A549 (cell line): ENCODE data around the gene FAM120C. TPM values are rescaled to one million over a fixed set of nuclear protein-coding genes. Genes with fewer than 3 reads are reported as not detected.

Source experiments
- ATAC-seq, 2 experiments: fragments of 200-7000 bp in 1 of 2; fragments of >200 bp in 1 of 2; cut with Nextera tagmentation in 1 of 2; cut with Tn5 transposase in 1 of 2; 3 replicates each; pipeline versions ENCODE4 v1.8.0 to v1.9.1; 2018 to 2020; ENCODE audit warnings: mild to moderate bottlenecking in 1 of 2, moderate library complexity in 1 of 2
- CTCF ChIA-PET: fragments of 300-600 bp; sonication (Branson Sonifier 250); formaldehyde crosslinking; extraction: SDS; loops from one replicate; lab custom pipeline; 2021; ENCODE audit warnings: antibody characterized with exemption, inconsistent platforms; lab: Yijun Ruan, JAX
- POLR2A ChIA-PET: fragments of 350-600 bp; formaldehyde crosslinking; extraction: SDS; loops from one replicate; lab custom pipeline; 2021; ENCODE audit warnings: antibody characterized with exemption, inconsistent platforms; lab: Yijun Ruan, JAX
- DNase-seq, 2 experiments: peaks; one replicate each; pipeline versions ENCODE4 v3.0.0 to v3.0.0-alpha.2; 2011 to 2016; ENCODE audit warnings: low read depth in 1 of 2, low spot score in 1 of 2
- FAIRE-seq: peaks from 2 replicates; lab custom pipeline; 2011; peaks lifted over from hg19 to GRCh38; lab: Jason Lieb, UNC
- H3K27ac ChIP-seq, 2 experiments: fragments of >200 bp; sonication (Bioruptor Twin); formaldehyde crosslinking; 3 replicates each; pipeline ENCODE4 v1.5.1; 2016 to 2017
- H3K4me1 ChIP-seq: fragments of >200 bp; sonication (Bioruptor Twin); formaldehyde crosslinking; 3 replicates; pipeline ENCODE4 v1.6.1; 2016
- H3K4me2 ChIP-seq: fragments of >200 bp; sonication (Bioruptor Twin); formaldehyde crosslinking; 3 replicates; pipeline ENCODE4 v1.6.1; 2016
- H3K4me3 ChIP-seq: fragments of >200 bp; sonication (Bioruptor Twin); formaldehyde crosslinking; 3 replicates; pipeline ENCODE4 v1.5.1; 2016
- H3K9me3 ChIP-seq: fragments of >200 bp; sonication (Bioruptor Twin); formaldehyde crosslinking; 3 replicates; pipeline ENCODE4 v1.6.1; 2016
- ATOH8 ChIP-seq: fragments of 250-450 bp; sonication (Bioruptor Pico); IDR thresholded peaks from 2 replicates; pipeline ENCODE4 v1.5.0; 2020; ENCODE audit warnings: low read depth, mild to moderate bottlenecking, moderate library complexity
- CBX2 ChIP-seq: fragments of 200-600 bp; sonication (generic); IDR thresholded peaks from 2 replicates; pipeline ENCODE4 v1.6.1; 2016; ENCODE audit warnings: low read depth, mild to moderate bottlenecking, borderline replicate concordance
- CBX8 ChIP-seq: fragments of 200-600 bp; sonication (generic); IDR thresholded peaks from 2 replicates; pipeline ENCODE4 v1.6.1; 2016
- CHD4 ChIP-seq: fragments of 200-600 bp; sonication (generic); IDR thresholded peaks from 2 replicates; pipeline ENCODE4 v1.6.1; 2016; ENCODE audit warnings: antibody characterized with exemption, mild to moderate bottlenecking, borderline replicate concordance
- CTCF ChIP-seq: fragments of >200 bp; sonication (Bioruptor Twin); formaldehyde crosslinking; IDR thresholded peaks from 3 replicates; pipeline ENCODE4 v1.5.1; 2016
- EHF ChIP-seq: fragments of 250-450 bp; sonication (Bioruptor Pico); IDR thresholded peaks from 2 replicates; pipeline ENCODE4 v1.5.0; 2020; ENCODE audit warnings: mild to moderate bottlenecking
- EHMT2 ChIP-seq: fragments of 200-600 bp; sonication (generic); IDR thresholded peaks from 2 replicates; pipeline ENCODE4 v1.6.1; 2016; ENCODE audit warnings: antibody characterized with exemption, low read depth, mild to moderate bottlenecking, moderate library complexity
- ELK1 ChIP-seq: fragments of 150-350 bp; IDR thresholded peaks from 2 replicates; pipeline ENCODE4 v1.6.1; 2014; ENCODE audit warnings: low read depth, mild to moderate bottlenecking, low read length
- FOXS1 ChIP-seq: fragments of 250-450 bp; sonication (Bioruptor Pico); IDR thresholded peaks from 2 replicates; pipeline ENCODE4 v1.5.0; 2020; ENCODE audit warnings: mild to moderate bottlenecking, moderate library complexity
- HOXB5 ChIP-seq: fragments of 250-450 bp; sonication (Bioruptor Pico); IDR thresholded peaks from 2 replicates; pipeline ENCODE4 v1.5.0; 2020; ENCODE audit warnings: mild to moderate bottlenecking, moderate library complexity
- MYC ChIP-seq: IDR thresholded peaks from 2 replicates; pipeline ENCODE4 v1.6.1; 2012; ENCODE audit warnings: mild to moderate bottlenecking, inconsistent platforms, low read length, improper control_type of control experiment, borderline replicate concordance
- NPAS2 ChIP-seq: fragments of 250-450 bp; sonication (Bioruptor Pico); IDR thresholded peaks from 2 replicates; pipeline ENCODE4 v1.8.0; 2022; ENCODE audit warnings: mild to moderate bottlenecking, moderate library complexity, borderline replicate concordance
- REST ChIP-seq: fragments of 200-600 bp; sonication (generic); IDR thresholded peaks from 2 replicates; pipeline ENCODE4 v1.6.1; 2016; ENCODE audit warnings: antibody characterized with exemption, mild to moderate bottlenecking, moderate library complexity
- RNF2 ChIP-seq: fragments of 200-600 bp; sonication (generic); IDR thresholded peaks from 2 replicates; pipeline ENCODE4 v1.6.1; 2016; ENCODE audit warnings: low read depth, mild to moderate bottlenecking, antibody characterized with exemption, moderate library complexity, borderline replicate concordance
- WGBS: methylation state at CpG from one replicate; pipeline ENCODE4 v1.1.6; 2017; ENCODE audit errors: missing lambda C conversion rate; 5-methylcytosine and 5-hydroxymethylcytosine counted together
- polyA plus RNA-seq, 4 experiments: library from polyadenylated mRNA; depleted of rRNA in 3 of 4; stranded (reverse); fragments of >200 nt; fragmentation: RNase III in 1 of 4; extraction: RNeasy Plus Mini Kit Qiagen cat#74134 plus additional on column Dnase treatment in 1 of 4; gene quantifications; 2 replicates in 3 of 4; 3 replicates in 1 of 4; pipeline ENCODE4 v1.2.3, GENCODE V29; 2011 to 2017

Gene FAM120C
- polyA plus RNA-seq, 2 of the 4 experiments (the other 2 are of a cell fraction): 6.0 to 7.7 TPM

GRCh38 chrX:54064564-54064963 is 118.5 kb downstream of the FAM120C start:
- ChIA-PET POLR2A (no interaction called here), CTCF (no interaction called here)
- no peak overlapping the region for H3K27ac ChIP-seq
- ATAC-seq: no peak
- H3K9me3 ChIP-seq: no peaks in the 10 kb centered on the region
- H3K4me1 ChIP-seq: no peaks in the 10 kb centered on the region
- no peak overlapping the region for H3K4me3 ChIP-seq
- no peak overlapping the region for H3K4me2 ChIP-seq
- DNase-seq: no peak
- 86% methylated on average over 3 of the region's 3 CpGs for WGBS
- TF ChIP-seq CBX8: no peak
- no peak for TF ChIP-seq REST
- TF ChIP-seq RNF2: no peak
- no peak for TF ChIP-seq ELK1
- TF ChIP-seq HOXB5: no peak
- no peak for TF ChIP-seq NPAS2 (CRISPR knock-in tag)
- TF ChIP-seq ATOH8 (CRISPR knock-in tag): no peak
- no peak for TF ChIP-seq EHMT2
- no peak for TF ChIP-seq CTCF
- no peak for TF ChIP-seq FOXS1 (CRISPR knock-in tag)
- TF ChIP-seq EHF (CRISPR knock-in tag): no peak
- no peak for TF ChIP-seq CHD4
- no peak for TF ChIP-seq MYC
- TF ChIP-seq, all 56 proteins: peak for 0
- FAIRE-seq: no peak

GRCh38 chrX:54063361-54063760 is 119.7 kb downstream of the FAM120C start:
- TF ChIP-seq CBX2: no peak
- no peak for TF ChIP-seq REST
- no peak overlapping the region for H3K27ac ChIP-seq
- H3K9me3 ChIP-seq: no peaks in the 10 kb centered on the region
- no peaks in the 10 kb centered on the region for H3K4me1 ChIP-seq
- DNase-seq (no peak), FAIRE-seq (no peak), ATAC-seq (no peak)
- POLR2A ChIA-PET: no interaction called here
- H3K4me2 ChIP-seq: no peak overlapping the region
- CTCF ChIA-PET: no interaction called here
- WGBS: 70% methylated on average over 2 of the region's 2 CpGs
- H3K4me3 ChIP-seq: no peak overlapping the region
